Loucy (cell line): Measurements from ENCODE around the gene LLGL2.
A peak's percentile ranks its signal among the peaks of the same experiment; 100 is the strongest.
"Not testable (repeated sequence)": the region's sequence is repeated elsewhere in the genome, so short reads cannot be mapped to it uniquely, and the experiment has no call there.

Experiments
- H2AFZ ChIP-seq: fragments of 200-600 bp; sonication (generic); 2 replicates; pipeline ENCODE4 v1.6.0; 2016; ENCODE audit warnings: antibody characterized with exemption, mild to moderate bottlenecking, low read length, moderate library complexity
- H3F3A ChIP-seq: fragments of 200-600 bp; 2 replicates; pipeline ENCODE4 v1.6.0; 2016; ENCODE audit warnings: antibody characterized with exemption, low read depth, mild to moderate bottlenecking
- H3K27me3 ChIP-seq: fragments of 200-600 bp; sonication (generic); 2 replicates; pipeline ENCODE4 v1.6.1; 2014; ENCODE audit warnings: low read length, mild to moderate bottlenecking; ENCODE audit not compliant: insufficient read depth, poor library complexity, severe bottlenecking
- H3K36me3 ChIP-seq: fragments of 200-600 bp; sonication (generic); 2 replicates; pipeline ENCODE4 v1.6.1; 2016; ENCODE audit warnings: low read length; ENCODE audit not compliant: insufficient read depth
- H3K4me1 ChIP-seq: fragments of 200-600 bp; sonication (generic); 2 replicates; pipeline ENCODE4 v1.5.1; 2014; ENCODE audit warnings: low read length, mild to moderate bottlenecking; ENCODE audit not compliant: insufficient read depth, poor library complexity, severe bottlenecking
- H3K4me2 ChIP-seq: fragments of 200-600 bp; sonication (generic); 2 replicates; pipeline ENCODE4 v1.6.0; 2014; ENCODE audit warnings: antibody characterized with exemption, low read length, low read depth, mild to moderate bottlenecking; ENCODE audit not compliant: poor library complexity, severe bottlenecking
- H3K4me3 ChIP-seq: fragments of 200-600 bp; sonication (generic); 2 replicates; pipeline ENCODE4 v1.5.1; 2014; ENCODE audit warnings: low read length, mild to moderate bottlenecking, mixed read lengths; ENCODE audit not compliant: poor library complexity, severe bottlenecking
- H3K79me2 ChIP-seq: fragments of 200-600 bp; sonication (generic); 2 replicates; pipeline ENCODE4 v1.6.1; 2014; ENCODE audit warnings: low read length; ENCODE audit not compliant: insufficient read depth
- H3K9ac ChIP-seq: fragments of 200-600 bp; sonication (generic); 2 replicates; pipeline ENCODE4 v1.6.0; 2014; ENCODE audit warnings: mild to moderate bottlenecking, low read depth, low read length, moderate library complexity; ENCODE audit not compliant: poor library complexity, severe bottlenecking
- H3K9me2 ChIP-seq: fragments of 200-600 bp; sonication (generic); replicated peaks from 2 replicates; pipeline ENCODE4 v1.6.1; 2016; ENCODE audit warnings: low read depth, low read length, mixed read lengths
- H3K9me3 ChIP-seq: fragments of 200-600 bp; sonication (generic); 2 replicates; pipeline ENCODE4 v1.6.1; 2014; ENCODE audit warnings: mild to moderate bottlenecking, antibody characterized with exemption, low read length, low read depth; ENCODE audit not compliant: insufficient read depth
- H4K20me1 ChIP-seq: fragments of 200-600 bp; sonication (generic); 2 replicates; pipeline ENCODE4 v1.6.0; 2014; ENCODE audit warnings: antibody characterized with exemption, low read length, mild to moderate bottlenecking; ENCODE audit not compliant: insufficient read depth, poor library complexity, severe bottlenecking
- CTCF ChIP-seq: fragments of 200-600 bp; sonication (generic); conservative IDR thresholded peaks from 2 replicates; pipeline ENCODE4 v1.5.1; 2014; ENCODE audit warnings: mild to moderate bottlenecking, antibody characterized with exemption, low read length
- EZH2phosphoT487 ChIP-seq: fragments of 200-600 bp; IDR thresholded peaks from 2 replicates; pipeline ENCODE4 v1.6.1; 2018; ENCODE audit warnings: antibody characterized with exemption, mild to moderate bottlenecking, moderate library complexity, borderline replicate concordance

The LLGL2 gene

GRCh38 chr17:75518201-75518600 is 7.3 kb upstream of the LLGL2 start:
- Histone ChIP-seq H2AFZ (no peak overlapping the region), H3K9ac (peak overlapping the region; percentile 70), H3K9me2 (no peaks in the 10 kb centered on the region), H3K79me2 (peaks cover 8% of the 10 kb centered on the region; the same call in 1 of the 2 replicates), H3K27me3 (no peaks in the 10 kb centered on the region), H3K4me2 (peak overlapping the region; percentile 88), H3K4me1 (peaks cover 31% of the 10 kb centered on the region), H3K4me3 (peak overlapping the region; percentile 84), H3K36me3 (no peaks in the 10 kb centered on the region), H3K9me3 (no peaks in the 10 kb centered on the region), H4K20me1 (peaks cover 13% of the 10 kb centered on the region), H3F3A (no peaks in the 10 kb centered on the region)
- TF ChIP-seq CTCF = no peak
- no peak for TF ChIP-seq EZH2phosphoT487

GRCh38 chr17:75518983-75519537 is 6.4 kb upstream of the LLGL2 start:
- no peak overlapping the region for H3K4me3 ChIP-seq
- peaks cover 8% of the 10 kb centered on the region; the same call in 1 of the 2 replicates for H3K79me2 ChIP-seq
- H2AFZ ChIP-seq = no peak overlapping the region
- no peaks in the 10 kb centered on the region for H3K9me2 ChIP-seq
- H3F3A ChIP-seq = 0 out of 2 replicates have a peak, but pooled peaks cover 1% of the 10 kb centered on the region
- no peaks in the 10 kb centered on the region for H3K9me3 ChIP-seq
- H3K4me1 ChIP-seq = peaks cover 31% of the 10 kb centered on the region
- no peak overlapping the region for H3K9ac ChIP-seq
- peak overlapping the region; percentile 88 for H3K4me2 ChIP-seq
- H4K20me1 ChIP-seq = peaks cover 13% of the 10 kb centered on the region
- H3K27me3 ChIP-seq = no peaks in the 10 kb centered on the region
- no peaks in the 10 kb centered on the region for H3K36me3 ChIP-seq
- TF ChIP-seq EZH2phosphoT487 = no peak
- TF ChIP-seq CTCF = peak; percentile 41

- peaks cover 25% of the 10 kb centered on the region for H3K4me1 ChIP-seq
- not testable (repeated sequence) for H2AFZ ChIP-seq
Observed at GRCh38 chr17:75520413-75520812, 5.1 kb upstream of the LLGL2 start.

GRCh38 chr17:75521290-75521689 is 4.2 kb upstream of the LLGL2 start:
- H2AFZ ChIP-seq = no peak overlapping the region
- 0 out of 2 replicates have a peak, but pooled peaks cover 3% of the 10 kb centered on the region for H3F3A ChIP-seq
- H3K4me2 ChIP-seq = no peak overlapping the region
- no peaks in the 10 kb centered on the region for H3K36me3 ChIP-seq
- no peaks in the 10 kb centered on the region for H3K9me2 ChIP-seq
- H3K9ac ChIP-seq = no peak overlapping the region
- H3K4me1 ChIP-seq = peaks cover 22% of the 10 kb centered on the region
- no peak for TF ChIP-seq EZH2phosphoT487
- no peak for TF ChIP-seq CTCF
- H4K20me1 ChIP-seq = peaks cover 13% of the 10 kb centered on the region
- no peaks in the 10 kb centered on the region for H3K9me3 ChIP-seq
- H3K79me2 ChIP-seq = peaks cover 8% of the 10 kb centered on the region; the same call in 1 of the 2 replicates
- no peak overlapping the region for H3K4me3 ChIP-seq
- H3K27me3 ChIP-seq = no peaks in the 10 kb centered on the region

More at GRCh38 chr17:75520413-75520812, 5.1 kb upstream of the LLGL2 start:
- not testable (repeated sequence) for H3K36me3 ChIP-seq, H3K9me3 ChIP-seq, H3K79me2 ChIP-seq, H3K9me2 ChIP-seq, H3K9ac ChIP-seq, H3K27me3 ChIP-seq, H3K4me3 ChIP-seq, H3F3A ChIP-seq, H3K4me2 ChIP-seq
- peaks cover 13% of the 10 kb centered on the region for H4K20me1 ChIP-seq
